ENCODE measurements around the gene SINHCAF. TPM values are rescaled to one million over a fixed set of nuclear protein-coding genes. Genes with fewer than 3 reads are reported as not detected.

Gene SINHCAF
- total RNA-seq, 3 donors from 2014 or later: 11.8 to 76.5 (median 54.7) TPM

GRCh38 chr12:31300783-31301182, 25.2 kb downstream of the SINHCAF start:
- Histone ChIP-seq H3K27me3 (no peaks in the 10 kb centered on the region), H3K4me3 (no peak overlapping the region), H3K36me3 (no peaks in the 10 kb centered on the region), H3K27ac (no peak overlapping the region), H3K4me1 (no peaks in the 10 kb centered on the region), H3K9me3 (no peaks in the 10 kb centered on the region)
- no peak for TF ChIP-seq POLR2A (IDR thresholded peaks at IDR 0.05)
- TF ChIP-seq POLR2AphosphoS5 (IDR thresholded peaks at IDR 0.05): no peak
- no peak for TF ChIP-seq CTCF (IDR thresholded peaks at IDR 0.05)
- no peak for DNase-seq (ENCODE audit: low spot score in 2 of 2)
- intact Hi-C loops (cut with DNase I; ENCODE audit: low total_unique reads): no loop called here

GRCh38 chr12:31300341-31300740, 25.6 kb downstream of the SINHCAF start:
- Histone ChIP-seq H3K4me3 (no peak overlapping the region), H3K36me3 (no peaks in the 10 kb centered on the region), H3K27me3 (no peaks in the 10 kb centered on the region), H3K27ac (no peak overlapping the region), H3K9me3 (no peaks in the 10 kb centered on the region), H3K4me1 (no peaks in the 10 kb centered on the region)
- no peak for DNase-seq (ENCODE audit: low spot score in 2 of 2)
- no peak for TF ChIP-seq CTCF (IDR thresholded peaks at IDR 0.05)
- TF ChIP-seq POLR2AphosphoS5 (IDR thresholded peaks at IDR 0.05): no peak
- TF ChIP-seq POLR2A (IDR thresholded peaks at IDR 0.05): no peak
- intact Hi-C loops (cut with DNase I; ENCODE audit: low total_unique reads): no loop called here

GRCh38 chr12:31298922-31299321, 27.0 kb downstream of the SINHCAF start:
- Histone ChIP-seq H3K9me3 (no peaks in the 10 kb centered on the region), H3K4me1 (peaks cover 0 to 2% of the 10 kb centered on the region in 2 donors), H3K27ac (no peak overlapping the region), H3K36me3 (no peaks in the 10 kb centered on the region), H3K27me3 (no peaks in the 10 kb centered on the region), H3K4me3 (no peak overlapping the region)
- TF ChIP-seq POLR2A (IDR thresholded peaks at IDR 0.05): no peak
- no peak for TF ChIP-seq POLR2AphosphoS5 (IDR thresholded peaks at IDR 0.05)
- no peak for TF ChIP-seq CTCF (IDR thresholded peaks at IDR 0.05)
- intact Hi-C loops (cut with DNase I; ENCODE audit: low total_unique reads): loop anchor here (5.0 kb wide), 1 partner anchor 1292 kb away; no protein-coding TSS in a partner anchor
- DNase-seq (ENCODE audit: low spot score in 2 of 2): no peak

- intact Hi-C loops (cut with DNase I; ENCODE audit: low total_unique reads): loop anchor here (5.0 kb wide), 1 partner anchor 1291 kb away; no protein-coding TSS in a partner anchor
Measured at GRCh38 chr12:31298515-31298910, 27.4 kb downstream of the SINHCAF start.

More at GRCh38 chr12:31298515-31298910, 27.4 kb downstream of the SINHCAF start:
- Histone ChIP-seq H3K27me3 (no peaks in the 10 kb centered on the region), H3K27ac (no peak overlapping the region), H3K9me3 (no peaks in the 10 kb centered on the region), H3K36me3 (no peaks in the 10 kb centered on the region), H3K4me3 (no peak overlapping the region), H3K4me1 (peaks cover 0 to 6% of the 10 kb centered on the region in 2 donors)
- TF ChIP-seq POLR2A (IDR thresholded peaks at IDR 0.05) (no peak), POLR2AphosphoS5 (IDR thresholded peaks at IDR 0.05) (no peak), CTCF (IDR thresholded peaks at IDR 0.05) (no peak)
- DNase-seq (ENCODE audit: low spot score in 2 of 2): no peak

All from breast epithelium (tissue), 4 donors.